ENCODE results near the gene PHF14.

The PHF14 gene

DNA sequence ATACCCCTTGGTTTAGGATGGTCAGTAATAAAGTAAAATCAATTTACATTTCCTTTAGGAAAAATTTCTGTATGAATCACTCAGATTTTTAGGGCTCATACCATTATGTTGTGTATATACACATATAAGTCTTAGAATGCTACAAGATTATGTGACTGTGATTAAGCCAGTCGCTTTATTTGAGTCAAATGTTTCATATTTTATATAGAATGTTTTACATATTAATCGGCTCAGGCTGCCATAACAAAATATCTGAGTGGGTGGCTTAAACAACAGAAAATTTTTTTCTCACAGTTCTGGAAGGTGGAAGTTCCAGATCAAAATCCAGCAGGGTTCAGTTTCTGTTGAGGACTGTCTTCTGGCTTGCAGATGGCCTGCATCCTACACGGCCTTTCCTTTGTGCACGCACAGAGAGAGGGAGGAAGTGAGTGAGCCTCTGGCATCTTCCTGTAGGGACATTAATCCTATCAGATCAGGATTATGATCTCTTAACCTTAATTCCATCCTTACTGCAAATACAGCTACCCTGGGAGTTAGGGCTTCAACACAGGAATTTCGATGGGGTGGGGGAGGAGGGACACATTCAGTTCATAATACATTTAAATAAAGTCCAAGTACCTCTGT, 198.0 kb downstream of the PHF14 start:
- no peak for DNase-seq (ENCODE audit: low read depth in 3 of 3, low spot score in 1 of 3)

DNA sequence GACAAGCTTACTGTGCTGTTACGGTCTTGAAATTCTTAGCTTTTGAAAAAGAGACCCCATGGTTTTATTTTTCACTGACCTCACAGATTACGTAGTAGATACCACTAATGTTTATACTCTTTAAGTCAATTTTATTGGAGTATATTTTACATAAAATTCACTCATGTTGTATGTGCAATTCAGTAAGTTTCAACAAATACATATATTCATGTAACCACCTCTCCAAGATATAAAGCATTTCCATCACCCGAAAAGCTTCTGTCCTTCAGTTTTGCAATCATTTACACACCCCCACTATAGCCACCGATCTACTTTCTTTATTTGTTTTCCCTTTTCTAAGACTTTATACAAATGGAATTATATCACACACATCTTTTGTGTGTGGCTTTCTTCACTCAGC, 199.2 kb downstream of the PHF14 start:
- no peak for DNase-seq (ENCODE audit: low read depth in 3 of 3, low spot score in 1 of 3)

DNA sequence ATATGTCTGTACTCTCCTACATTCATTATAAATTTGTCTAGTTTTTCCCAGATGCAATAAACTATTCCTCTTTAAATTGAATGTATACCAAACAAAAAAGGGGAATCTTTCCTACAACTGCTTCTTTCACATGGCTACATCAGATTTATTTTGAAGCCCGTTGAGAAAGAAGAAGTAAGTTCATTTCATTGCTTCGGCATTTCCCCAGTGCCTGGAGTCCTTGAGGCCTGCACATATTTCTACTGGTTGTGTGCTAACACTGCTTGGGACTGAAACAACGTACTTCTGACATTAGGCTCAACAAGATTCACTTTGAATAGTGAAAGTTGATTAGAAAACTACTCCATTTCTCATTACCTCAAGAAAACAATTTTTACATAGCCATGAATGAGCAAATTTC, 201.7 kb downstream of the PHF14 start:
- DNase-seq (ENCODE audit: low read depth in 3 of 3, low spot score in 1 of 3) = no peak

DNA sequence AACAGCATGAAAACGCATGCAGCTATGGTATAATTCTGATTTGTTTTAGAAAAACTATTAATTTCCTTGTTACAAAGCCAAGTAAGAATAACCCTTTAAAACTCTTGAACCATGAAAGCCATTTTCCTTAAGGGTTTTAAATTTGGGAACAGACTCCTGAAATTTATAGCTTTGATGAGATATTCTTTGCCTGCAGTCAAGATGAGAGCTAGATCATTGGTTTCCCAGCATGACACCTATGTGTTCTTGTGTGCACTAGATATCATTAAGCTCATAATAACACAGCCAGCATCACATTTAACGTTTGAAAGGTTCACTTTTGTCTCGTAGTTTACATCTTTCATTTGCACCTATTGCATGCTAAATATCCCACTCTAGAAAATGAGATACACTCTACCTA, 202.2 kb downstream of the PHF14 start:
- no peak for DNase-seq (ENCODE audit: low read depth in 3 of 3, low spot score in 1 of 3)

DNA sequence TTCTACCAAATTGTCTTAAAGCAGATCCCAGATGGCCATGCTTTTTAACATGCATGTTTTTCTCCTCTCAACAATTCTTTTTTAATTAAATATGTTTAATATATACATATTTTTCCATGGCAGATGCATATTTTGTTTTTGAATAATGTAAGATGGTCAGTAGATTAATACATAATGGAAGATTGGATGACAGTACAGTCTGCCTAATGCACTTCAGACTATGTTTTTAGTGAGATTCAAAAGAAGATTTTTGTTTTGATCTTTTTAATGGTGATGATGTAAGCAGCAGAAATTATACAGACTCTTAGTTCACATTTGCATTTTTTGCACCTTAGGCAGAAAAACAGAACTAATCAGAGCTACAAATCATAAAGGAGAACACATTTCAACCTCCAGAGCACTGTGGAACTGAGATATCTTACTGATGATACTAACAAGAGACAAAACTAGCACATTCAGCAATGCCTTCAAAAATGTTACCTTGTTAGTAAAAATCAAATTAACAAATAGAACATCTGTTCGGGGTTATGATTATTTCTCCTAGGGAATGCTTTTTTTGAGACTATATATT, 203.4 kb downstream of the PHF14 start:
- DNase-seq (ENCODE audit: low read depth in 3 of 3, low spot score in 1 of 3) = no peak

DNA sequence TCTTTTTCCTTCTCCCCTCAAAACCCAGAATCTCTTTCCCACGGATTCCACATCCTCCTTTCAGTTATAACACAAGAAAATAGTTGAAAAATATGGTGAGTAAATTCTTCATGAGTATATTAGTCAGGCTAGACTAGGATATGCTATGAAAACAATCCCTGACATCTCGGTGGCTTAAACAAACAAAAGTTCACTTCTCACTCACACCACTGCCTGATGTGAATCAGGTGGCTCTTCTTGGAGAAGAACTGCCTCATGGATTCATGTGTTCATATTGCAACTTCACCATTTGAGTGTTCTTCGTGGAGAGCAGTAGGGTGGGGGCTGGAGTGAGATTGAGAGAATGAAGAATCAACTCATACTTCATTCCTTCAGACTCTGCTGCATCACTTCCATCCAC, 204.1 kb downstream of the PHF14 start:
- no peak for DNase-seq (ENCODE audit: low read depth in 3 of 3, low spot score in 1 of 3)

DNA sequence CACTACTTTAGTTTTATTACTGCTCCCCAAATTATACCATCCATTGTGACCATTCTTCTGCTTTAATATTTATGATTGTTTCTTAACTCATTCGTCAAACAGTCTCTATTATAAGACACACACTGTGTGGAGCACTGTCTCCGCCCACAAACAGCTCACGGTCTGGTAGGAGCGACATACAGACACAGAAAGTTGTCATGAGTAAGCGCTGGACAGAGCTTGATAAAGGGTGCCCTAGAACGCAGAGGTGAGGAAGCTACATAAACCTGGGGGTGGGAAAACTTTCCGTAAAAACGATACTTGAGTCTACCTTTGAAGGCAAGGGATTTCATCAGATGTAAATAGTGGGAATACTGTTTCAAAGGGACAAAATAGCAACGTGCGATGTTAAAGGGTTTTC, 207.9 kb downstream of the PHF14 start:
- no peak for DNase-seq (ENCODE audit: low read depth in 3 of 3, low spot score in 1 of 3)

DNA sequence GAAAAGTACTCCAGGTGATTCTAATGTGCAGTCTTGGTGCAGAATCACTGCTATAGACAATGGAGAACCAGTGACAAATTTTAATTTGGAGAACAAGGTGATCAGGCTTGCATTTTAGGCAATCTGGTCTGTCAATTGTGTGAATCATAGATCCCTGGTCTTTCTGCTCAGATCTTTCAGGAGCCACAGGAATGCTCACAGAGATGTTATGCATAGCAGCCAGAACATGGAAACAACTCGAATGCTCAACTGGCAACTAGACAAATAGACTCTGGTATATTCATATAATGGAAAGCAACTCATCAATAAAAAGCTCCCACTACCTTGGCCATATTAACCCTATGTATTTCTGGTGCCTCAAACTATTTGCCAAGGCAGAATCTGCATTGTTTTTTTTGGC, 209.1 kb downstream of the PHF14 start:
- no peak for DNase-seq (ENCODE audit: low read depth in 3 of 3, low spot score in 1 of 3)

DNA sequence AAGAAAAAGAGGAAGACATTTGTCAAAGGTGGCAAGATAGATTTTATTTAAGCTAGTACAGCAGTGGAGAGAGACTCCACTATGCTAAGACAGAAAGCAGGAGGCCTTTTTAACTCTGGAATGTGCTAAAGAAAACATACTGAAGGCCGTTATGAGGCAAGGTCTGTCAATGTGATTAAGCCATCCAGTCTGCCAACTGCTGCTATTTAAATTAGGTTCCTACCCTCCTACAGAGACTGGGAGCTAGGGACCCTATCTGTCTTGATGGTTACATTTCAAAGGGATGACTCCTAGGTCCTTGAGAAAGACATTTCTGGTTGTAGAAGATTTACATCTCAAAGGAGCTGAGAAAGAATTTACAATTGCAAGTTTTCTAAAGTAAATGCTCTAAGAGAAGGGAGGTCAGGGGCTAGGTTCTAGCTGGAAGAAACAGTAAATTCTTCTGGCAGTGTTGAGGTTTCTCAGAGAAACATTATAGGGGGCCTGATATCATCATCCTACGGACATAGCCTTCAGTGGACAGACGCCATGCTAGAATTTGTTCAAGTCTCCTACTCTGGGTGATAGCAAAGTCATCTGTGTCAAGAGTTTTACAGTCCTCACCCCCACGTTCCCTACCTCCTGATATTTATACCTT, 211.6 kb downstream of the PHF14 start:
- DNase-seq (ENCODE audit: low read depth in 3 of 3, low spot score in 1 of 3) = no peak

DNA sequence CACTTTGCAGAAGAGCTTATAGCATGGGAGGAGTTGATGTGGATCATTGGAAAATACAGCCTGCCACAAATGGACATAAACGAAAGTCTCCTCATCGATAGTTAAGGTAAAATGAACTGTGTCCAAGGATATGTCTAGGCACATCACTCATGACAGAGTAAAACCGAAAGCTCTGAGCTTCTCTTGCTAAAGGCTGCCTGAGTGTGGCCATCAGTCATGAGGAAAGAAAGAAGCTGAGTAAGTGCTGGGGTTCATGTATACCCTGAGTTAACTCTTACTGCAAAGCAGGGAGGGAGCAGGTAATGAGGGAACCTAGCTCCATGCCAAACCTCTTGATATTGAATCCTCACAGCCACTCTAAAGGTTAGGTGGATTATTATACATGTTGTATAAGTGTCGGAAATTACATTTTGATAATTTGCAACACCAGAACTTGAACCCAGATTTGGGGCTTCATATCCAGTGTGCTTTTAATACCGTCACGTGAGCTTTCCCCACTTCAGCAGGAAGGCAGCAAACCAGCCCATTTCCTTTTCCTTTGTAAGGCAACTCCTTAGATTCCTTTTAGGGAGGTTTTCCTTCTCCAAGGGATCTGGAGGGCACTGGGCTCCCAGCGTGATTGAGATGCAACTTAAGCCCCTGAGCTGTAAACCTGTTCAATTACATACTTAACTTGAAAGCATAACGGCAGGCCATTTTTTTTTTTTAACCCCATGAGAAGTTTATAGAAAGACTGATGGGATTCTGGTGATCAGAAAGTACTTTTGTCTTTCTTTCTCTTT, 215.0 kb downstream of the PHF14 start:
- DNase-seq (ENCODE audit: low read depth in 3 of 3, low spot score in 1 of 3) = no peak

DNA sequence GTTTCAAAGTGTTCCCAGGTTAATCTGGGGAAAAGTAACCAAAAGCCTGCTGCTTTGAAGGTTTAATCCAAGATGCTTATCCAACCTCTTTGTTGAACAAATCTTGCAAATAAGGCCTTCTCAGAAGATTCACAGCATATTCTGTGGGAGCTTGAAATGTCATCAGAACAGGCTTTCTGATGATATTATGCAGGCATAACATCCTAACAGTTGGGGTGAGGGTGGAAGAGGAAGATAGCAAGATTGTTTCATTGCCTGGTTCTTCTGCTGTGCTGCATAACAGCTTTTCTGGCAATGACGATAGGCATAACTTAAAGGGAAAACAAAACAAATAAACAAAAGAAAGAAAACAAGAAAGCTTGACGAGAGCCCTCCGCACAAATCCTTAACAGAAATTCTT, 217.4 kb downstream of the PHF14 start:
- DNase-seq (ENCODE audit: low read depth in 3 of 3, low spot score in 1 of 3) = no peak

DNA sequence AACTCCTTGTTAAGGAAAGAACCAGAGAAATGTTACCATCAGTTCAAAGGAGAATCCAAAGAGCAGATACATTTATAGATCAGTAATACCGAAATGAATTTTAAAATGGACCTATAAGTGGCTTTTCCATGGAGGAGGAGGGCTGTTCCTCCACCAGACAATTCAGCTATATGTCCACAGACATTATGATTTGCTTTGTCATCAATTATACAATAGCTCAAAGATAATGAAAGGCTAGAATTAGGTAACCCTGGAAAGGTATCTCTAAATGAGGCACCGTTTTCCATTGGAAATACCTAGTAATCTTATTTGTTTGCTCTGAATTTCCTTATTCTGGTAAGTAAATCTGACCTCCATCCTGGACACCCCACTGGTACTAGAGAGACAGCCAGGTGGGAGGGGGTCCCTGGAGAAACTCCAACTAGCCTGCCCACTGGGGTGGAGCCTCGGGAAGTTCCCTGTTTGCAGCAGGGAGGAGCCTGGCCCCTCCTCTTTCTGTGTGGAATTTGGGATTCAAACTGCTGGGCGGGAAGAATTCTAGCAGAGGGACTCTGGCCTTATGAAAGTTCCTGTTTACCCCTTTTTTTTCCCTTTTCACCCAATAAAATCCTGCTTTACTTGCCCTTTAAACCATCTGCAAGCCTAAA, 218.0 kb downstream of the PHF14 start:
- DNase-seq (ENCODE audit: low read depth in 3 of 3, low spot score in 1 of 3) = no peak

DNA sequence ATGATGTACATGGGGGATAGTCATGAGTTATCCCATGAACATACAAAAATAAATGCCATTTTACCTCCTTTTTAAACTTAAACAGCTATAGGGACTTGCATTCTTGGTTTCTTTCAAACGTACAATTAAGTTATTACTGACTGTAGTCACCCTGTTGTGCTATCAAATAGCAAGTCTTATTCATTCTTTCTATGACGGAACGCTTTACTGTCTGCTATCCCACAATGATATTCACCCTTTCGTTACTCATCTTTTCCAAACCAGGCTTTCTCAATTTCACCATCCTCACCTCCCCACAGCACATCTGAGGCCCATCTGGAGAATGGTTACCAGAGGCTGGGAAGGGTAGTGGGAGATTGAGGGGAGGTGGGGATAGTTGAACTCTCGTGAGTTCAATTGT, 218.8 kb downstream of the PHF14 start:
- no peak for DNase-seq (ENCODE audit: low read depth in 3 of 3, low spot score in 1 of 3)

DNA sequence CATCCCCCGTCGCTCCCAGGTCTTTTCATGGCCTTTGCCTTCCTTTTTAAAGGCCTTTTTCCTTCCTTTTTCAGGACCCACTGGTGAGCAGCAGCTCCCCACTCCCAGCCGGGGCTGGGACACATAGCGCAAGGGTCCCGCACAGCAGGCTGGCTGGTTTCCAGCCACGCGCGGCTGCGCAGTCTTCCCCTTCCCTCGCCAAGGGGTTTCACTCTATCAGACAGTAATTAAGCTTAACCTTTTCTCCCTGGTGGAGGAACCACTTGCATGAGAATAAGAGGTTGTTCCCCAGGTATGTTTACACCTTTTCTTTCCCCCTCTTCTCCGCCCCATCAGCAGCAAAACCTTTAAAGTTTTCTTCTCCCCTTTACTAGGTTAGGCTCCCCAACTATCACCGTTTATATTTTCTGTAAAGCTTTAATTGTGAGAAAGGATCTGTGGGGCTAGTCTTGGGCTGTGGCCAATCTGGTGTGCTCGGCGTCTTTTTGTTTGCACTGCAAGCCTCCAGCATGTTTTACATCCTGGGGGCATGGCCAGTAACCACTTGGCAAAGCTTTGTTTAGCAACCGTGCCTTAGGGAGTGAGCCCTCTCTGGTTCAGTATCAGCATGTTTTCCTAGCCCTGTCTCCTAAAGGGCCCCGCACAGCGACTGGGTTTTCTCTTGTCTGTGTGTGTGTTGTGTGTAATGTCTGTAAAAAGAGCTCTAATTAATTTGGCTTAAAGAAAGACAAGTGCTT, 219.6 kb downstream of the PHF14 start:
- no peak for DNase-seq (ENCODE audit: low read depth in 3 of 3, low spot score in 1 of 3)

DNA sequence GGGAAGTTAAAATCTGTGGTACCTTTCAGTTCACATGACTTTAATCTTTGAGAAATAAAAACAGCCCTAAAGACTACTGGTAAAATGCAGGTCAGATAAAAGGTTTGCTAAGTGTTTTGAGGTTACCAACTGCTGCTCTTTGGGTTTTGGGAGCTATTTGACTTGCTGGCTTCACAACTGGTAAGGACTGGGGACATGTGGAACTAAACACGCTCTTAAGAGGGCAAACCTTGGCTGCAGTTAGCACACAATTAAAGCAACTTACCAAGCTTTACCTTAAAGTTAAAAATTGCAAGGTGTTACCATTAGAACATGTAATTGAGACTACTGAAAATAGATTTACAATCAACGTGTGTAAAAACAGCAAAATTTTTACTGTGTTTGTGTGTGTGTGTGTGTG, 220.2 kb downstream of the PHF14 start:
- no peak for DNase-seq (ENCODE audit: low read depth in 3 of 3, low spot score in 1 of 3)

DNA sequence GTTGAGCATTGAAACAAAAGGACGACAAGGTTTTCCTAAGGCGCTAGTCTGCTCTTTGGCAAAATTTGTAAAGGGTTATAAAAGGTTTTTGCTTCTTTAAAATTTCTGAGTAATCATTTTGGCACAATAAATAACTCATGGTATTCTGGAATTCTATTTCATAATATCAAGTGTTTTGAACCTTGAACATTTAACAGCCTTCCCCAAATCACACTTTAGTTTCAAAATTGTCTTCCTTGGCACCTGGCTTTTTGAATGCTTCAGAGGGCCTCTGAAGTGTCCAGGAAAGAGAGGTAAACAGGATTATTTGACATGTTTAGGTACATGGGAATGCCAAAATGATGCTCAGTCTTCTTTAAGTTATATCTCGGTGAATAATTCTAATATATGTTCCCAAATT, 220.8 kb downstream of the PHF14 start:
- no peak for DNase-seq (ENCODE audit: low read depth in 3 of 3, low spot score in 1 of 3)

DNA sequence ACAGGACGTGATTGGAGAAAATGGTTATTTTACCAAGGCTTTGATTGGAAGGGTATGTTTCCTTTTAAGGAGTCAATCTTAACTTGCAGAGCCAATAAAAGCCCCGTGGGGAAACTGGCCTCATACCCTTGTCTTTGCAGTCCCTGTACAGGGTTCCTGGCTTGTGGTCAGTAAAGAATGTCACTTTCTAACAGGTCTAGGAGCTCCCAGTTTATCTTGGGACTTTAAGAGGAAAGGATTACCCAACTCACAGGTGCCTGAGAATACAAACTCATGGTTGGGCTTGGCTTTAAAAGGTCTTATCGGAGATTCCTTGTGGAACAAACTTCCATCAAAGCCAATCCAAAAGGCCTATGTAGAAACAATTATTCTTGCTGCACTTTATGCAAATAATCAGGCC, 221.8 kb downstream of the PHF14 start:
- DNase-seq (ENCODE audit: low read depth in 3 of 3, low spot score in 1 of 3) = no peak

DNA sequence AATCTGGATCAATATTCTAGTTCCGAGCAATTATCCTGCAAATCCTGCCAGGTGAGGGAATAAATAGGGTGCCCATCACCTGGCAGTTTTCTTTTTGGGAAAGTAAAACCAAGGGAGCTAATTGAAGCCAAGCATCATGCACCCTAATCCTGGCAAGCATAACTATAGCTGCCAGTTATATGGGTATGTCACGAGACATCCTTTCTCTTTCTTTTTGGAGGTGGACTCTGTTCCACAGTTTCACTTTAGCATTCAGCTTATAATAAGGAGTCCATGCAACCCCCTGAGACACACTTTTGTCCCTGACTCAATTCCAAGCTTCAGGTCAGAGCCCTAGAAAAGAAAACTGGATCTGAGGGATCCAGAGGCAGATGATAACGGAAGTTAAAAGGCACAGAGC, 222.5 kb downstream of the PHF14 start:
- DNase-seq (ENCODE audit: low read depth in 3 of 3, low spot score in 1 of 3) = no peak

DNA sequence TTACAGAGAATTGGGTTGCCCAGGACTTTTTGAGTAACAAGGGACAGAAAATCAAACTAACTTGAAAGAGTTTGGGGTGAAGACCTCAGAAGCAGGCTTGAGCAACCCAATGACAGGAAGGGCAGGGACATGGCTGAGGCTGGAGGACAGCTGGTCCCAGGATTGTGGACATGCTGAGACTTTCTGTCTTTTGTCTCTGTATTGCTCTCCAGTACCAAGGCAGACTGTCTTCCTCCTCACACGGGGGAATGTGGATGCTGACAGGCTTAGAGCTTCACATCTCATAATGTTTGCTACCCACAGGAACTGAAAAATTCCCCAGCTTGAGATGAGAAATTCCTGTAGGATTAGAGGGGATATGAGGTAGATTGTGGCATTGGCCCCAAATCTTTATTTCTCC, 229.6 kb downstream of the PHF14 start:
- DNase-seq (ENCODE audit: low read depth in 3 of 3, low spot score in 1 of 3) = no peak

DNA sequence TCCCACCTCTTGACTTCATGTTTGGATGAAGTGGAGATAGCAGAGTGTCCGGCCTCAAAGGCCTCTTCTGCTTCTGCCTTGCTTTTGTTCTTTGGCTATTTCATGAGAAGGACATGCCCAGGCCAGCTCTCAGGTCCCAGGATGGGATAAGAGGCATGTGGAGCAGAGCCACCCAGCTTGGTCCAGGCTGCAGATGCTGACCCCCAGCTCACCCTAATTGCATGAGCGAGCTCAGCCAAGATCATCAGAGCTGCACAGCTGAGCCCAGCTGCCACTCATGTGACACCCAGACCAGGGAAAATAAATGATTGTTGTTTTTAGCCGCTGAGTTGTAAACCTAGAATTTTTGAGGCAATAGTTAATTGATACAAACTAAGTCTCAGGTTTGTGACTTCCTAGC, 230.0 kb downstream of the PHF14 start:
- DNase-seq (ENCODE audit: low read depth in 3 of 3, low spot score in 1 of 3) = no peak
